HepG2 (cell line): ENCODE measurements around the gene CTSW. TPM values are rescaled to one million over a fixed set of nuclear protein-coding genes. Genes with fewer than 3 reads are reported as not detected.

Experiments
- AGO2 ChIP-seq: fragments of 200-400 bp; formaldehyde crosslinking; optimal IDR thresholded peaks from 2 replicates; pipeline ENCODE3; 2017; ENCODE audit warnings: mild to moderate bottlenecking, low read depth, low read length, moderate library complexity
- ARNTL ChIP-seq: sonication (generic); formaldehyde crosslinking; IDR thresholded peaks from 2 replicates; pipeline ENCODE4 v1.4.0; 2020; ENCODE audit warnings: mild to moderate bottlenecking, missing genetic modification reagents
- ELF4 ChIP-seq: sonication (generic); formaldehyde crosslinking; IDR thresholded peaks from 2 replicates; pipeline ENCODE4 v1.5.0; 2020; ENCODE audit warnings: missing genetic modification reagents, mild to moderate bottlenecking, moderate library complexity, borderline replicate concordance
- FOXK2 ChIP-seq: fragments of 450-650 bp; IDR thresholded peaks from 2 replicates; pipeline ENCODE4 v1.6.1; 2016
- JUND ChIP-seq: sonication (generic); formaldehyde crosslinking; IDR thresholded peaks from 2 replicates; pipeline ENCODE4 v1.8.0; 2022; ENCODE audit warnings: mild to moderate bottlenecking, missing genetic modification reagents
- NFYB ChIP-seq: sonication (generic); formaldehyde crosslinking; IDR thresholded peaks from 2 replicates; pipeline ENCODE4 v1.4.0; 2020; ENCODE audit warnings: missing genetic modification reagents
- POLR2G ChIP-seq: fragments of 200-400 bp; formaldehyde crosslinking; IDR thresholded peaks from 2 replicates; pipeline ENCODE4 v1.6.1; 2018; ENCODE audit warnings: mild to moderate bottlenecking, low read depth, low read length, moderate library complexity
- SMAD1 ChIP-seq: sonication (generic); formaldehyde crosslinking; IDR thresholded peaks from 2 replicates; pipeline ENCODE4 v1.4.0; 2020; ENCODE audit warnings: missing genetic modification reagents, low read depth, mild to moderate bottlenecking, borderline replicate concordance
- TARDBP ChIP-seq: sonication (generic); formaldehyde crosslinking; IDR thresholded peaks from 2 replicates; pipeline ENCODE4 v1.8.0; 2022; ENCODE audit warnings: mild to moderate bottlenecking, missing genetic modification reagents
- TBX3 ChIP-seq: fragments of 450-650 bp; IDR thresholded peaks from 2 replicates; pipeline ENCODE4 v1.6.1; 2017; ENCODE audit warnings: antibody characterized with exemption, mild to moderate bottlenecking, inconsistent platforms, borderline replicate concordance
- TMF1 ChIP-seq: sonication (generic); formaldehyde crosslinking; IDR thresholded peaks from 2 replicates; pipeline ENCODE4 v1.8.1; 2022; ENCODE audit warnings: low read depth, missing genetic modification reagents
- ZBTB42 ChIP-seq: sonication (generic); formaldehyde crosslinking; IDR thresholded peaks from 2 replicates; pipeline ENCODE4 v1.5.0; 2020; ENCODE audit warnings: mild to moderate bottlenecking, missing genetic modification reagents
- ZFP37 ChIP-seq: sonication (generic); formaldehyde crosslinking; IDR thresholded peaks from 2 replicates; pipeline ENCODE4 v1.4.0; 2020; ENCODE audit warnings: missing genetic modification reagents, borderline replicate concordance
- ZFP62 ChIP-seq: sonication (generic); formaldehyde crosslinking; IDR thresholded peaks from 2 replicates; pipeline ENCODE4 v1.4.0; 2020; ENCODE audit warnings: missing genetic modification reagents
- ZNF224 ChIP-seq: sonication (generic); formaldehyde crosslinking; IDR thresholded peaks from 2 replicates; pipeline ENCODE4 v1.5.0; 2020; ENCODE audit warnings: mild to moderate bottlenecking, missing genetic modification reagents
- ZNF317 ChIP-seq: sonication (generic); formaldehyde crosslinking; IDR thresholded peaks from 2 replicates; pipeline ENCODE4 v1.5.0; 2020; ENCODE audit warnings: mild to moderate bottlenecking, missing genetic modification reagents
- ZNF619 ChIP-seq: sonication (generic); formaldehyde crosslinking; IDR thresholded peaks from 2 replicates; pipeline ENCODE4 v1.4.0; 2020; ENCODE audit warnings: mild to moderate bottlenecking, missing genetic modification reagents
- ZNF788 ChIP-seq: sonication (generic); formaldehyde crosslinking; IDR thresholded peaks from 2 replicates; pipeline ENCODE4 v1.5.0; 2020; ENCODE audit warnings: mild to moderate bottlenecking, missing genetic modification reagents, borderline replicate concordance
- polyA plus RNA-seq, 8 experiments: library from polyadenylated mRNA; depleted of rRNA in 3 of 8; stranded (reverse) in 7 of 8; unstranded in 1 of 8; fragments of >200 nt; fragmentation: Illumina TruSeq in 4 of 8; extraction: Trizol in 4 of 8; gene quantifications; 2 replicates each; pipeline versions ENCODE4 v1.2.1 to v1.2.3, GENCODE V29; 2011 to 2016; ENCODE audit warnings: low read depth in 4 of 8, missing spikeins in 1 of 8, mixed read lengths in 1 of 8; ENCODE audit not compliant: insufficient read depth in 1 of 8
- total RNA-seq, 5 experiments: library from RNA; depleted of rRNA; stranded (reverse); fragments of >200 nt; fragmentation: Illumina TruSeq; extraction: Trizol; gene quantifications; 2 replicates each; pipeline ENCODE4 v1.2.3, GENCODE V29; 2016; ENCODE audit warnings: low read depth in 1 of 5
- TF ChIP-seq, protein P1 (sequence below): sonication (generic); formaldehyde crosslinking; IDR thresholded peaks from 2 replicates; pipeline ENCODE4 v1.4.0; 2020; ENCODE audit warnings: missing genetic modification reagents, mild to moderate bottlenecking, borderline replicate concordance
- TF ChIP-seq, protein P2 (sequence below): sonication (generic); formaldehyde crosslinking; IDR thresholded peaks from 2 replicates; pipeline ENCODE4 v1.4.0; 2020; ENCODE audit warnings: mild to moderate bottlenecking, missing genetic modification reagents, borderline replicate concordance
- TF ChIP-seq, protein P3 (sequence below): sonication (generic); formaldehyde crosslinking; IDR thresholded peaks from 2 replicates; pipeline ENCODE4 v1.5.1; 2020; ENCODE audit warnings: mild to moderate bottlenecking, missing genetic modification reagents
- TF ChIP-seq, protein P4 (sequence below): sonication (generic); formaldehyde crosslinking; IDR thresholded peaks from 2 replicates; pipeline ENCODE4 v1.5.0; 2020; ENCODE audit warnings: missing genetic modification reagents, mild to moderate bottlenecking, borderline replicate concordance

The CTSW gene
- total and polyA plus RNA-seq, 2 of the 13 experiments (the other 11 are each of a cell fraction or from before 2014, with no cell fraction given): 0.09 TPM; not detected in 1

DNA sequence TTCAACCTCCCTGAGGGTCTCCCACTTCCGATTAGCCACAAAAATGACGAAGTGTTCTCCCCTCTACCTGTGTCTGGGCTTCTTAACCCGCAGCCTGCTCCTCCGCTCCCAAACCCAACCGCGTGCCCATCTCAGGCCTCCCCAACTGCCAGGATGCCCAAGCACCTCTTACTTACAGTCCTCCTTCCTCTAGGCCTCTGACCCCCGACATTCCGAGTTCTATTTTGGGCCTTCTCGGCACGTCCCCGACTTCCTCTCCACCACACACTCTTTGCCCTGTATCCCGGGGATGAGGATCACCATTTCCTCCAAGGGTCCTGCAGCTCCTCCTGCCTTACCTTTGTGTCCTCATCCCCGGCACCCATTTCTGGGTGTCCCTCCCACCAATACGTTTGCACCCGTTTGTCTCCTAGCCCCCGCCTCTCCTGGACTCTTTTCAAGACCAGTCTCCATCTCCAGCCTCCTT is 19.8 kb upstream of the CTSW start (continued):
- TF ChIP-seq ELF4 (CRISPR knock-in tag) (0 out of 2 replicates have a peak, but pooled peaks have one; percentile 63), FOXK2 (no peak), NFYB (CRISPR knock-in tag) (no peak), JUND (CRISPR knock-in tag) (no peak), ZNF317 (CRISPR knock-in tag) (no peak), ZFP37 (no peak), ZNF619 (peak; percentile 75; the same call in 1 of the 2 replicates), ZNF788 (CRISPR knock-in tag) (no peak), SMAD1 (CRISPR knock-in tag) (0 out of 2 replicates have a peak, but pooled peaks have one; percentile 69), ARNTL (no peak), POLR2G (peak; percentile 13; the same call in 1 of the 2 replicates), TARDBP (peak; percentile 28; the same call in 1 of the 2 replicates), ZFP62 (CRISPR knock-in tag) (no peak), ZBTB42 (CRISPR knock-in tag) (no peak), AGO2 (no peak), ZNF224 (no peak), TBX3 (no peak), TMF1 (peak; percentile 63; the same call in 1 of the 2 replicates)
- TF ChIP-seq, protein P1, sequence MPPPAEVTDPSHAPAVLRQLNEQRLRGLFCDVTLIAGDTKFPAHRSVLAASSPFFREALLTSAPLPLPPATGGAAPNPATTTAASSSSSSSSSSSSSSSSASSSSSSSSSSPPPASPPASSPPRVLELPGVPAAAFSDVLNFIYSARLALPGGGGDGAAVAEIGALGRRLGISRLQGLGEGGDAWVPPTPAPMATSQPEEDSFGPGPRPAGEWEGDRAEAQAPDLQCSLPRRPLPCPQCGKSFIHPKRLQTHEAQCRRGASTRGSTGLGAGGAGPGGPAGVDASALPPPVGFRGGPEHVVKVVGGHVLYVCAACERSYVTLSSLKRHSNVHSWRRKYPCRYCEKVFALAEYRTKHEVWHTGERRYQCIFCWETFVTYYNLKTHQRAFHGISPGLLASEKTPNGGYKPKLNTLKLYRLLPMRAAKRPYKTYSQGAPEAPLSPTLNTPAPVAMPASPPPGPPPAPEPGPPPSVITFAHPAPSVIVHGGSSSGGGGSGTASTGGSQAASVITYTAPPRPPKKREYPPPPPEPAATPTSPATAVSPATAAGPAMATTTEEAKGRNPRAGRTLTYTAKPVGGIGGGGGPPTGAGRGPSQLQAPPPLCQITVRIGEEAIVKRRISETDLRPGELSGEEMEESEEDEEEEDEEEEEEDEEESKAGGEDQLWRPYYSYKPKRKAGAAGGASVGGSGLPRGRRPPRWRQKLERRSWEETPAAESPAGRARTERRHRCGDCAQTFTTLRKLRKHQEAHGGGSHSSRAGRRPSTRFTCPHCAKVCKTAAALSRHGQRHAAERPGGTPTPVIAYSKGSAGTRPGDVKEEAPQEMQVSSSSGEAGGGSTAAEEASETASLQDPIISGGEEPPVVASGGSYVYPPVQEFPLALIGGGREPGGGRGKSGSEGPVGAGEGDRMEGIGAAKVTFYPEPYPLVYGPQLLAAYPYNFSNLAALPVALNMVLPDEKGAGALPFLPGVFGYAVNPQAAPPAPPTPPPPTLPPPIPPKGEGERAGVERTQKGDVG: no peak
- TF ChIP-seq, protein P2, sequence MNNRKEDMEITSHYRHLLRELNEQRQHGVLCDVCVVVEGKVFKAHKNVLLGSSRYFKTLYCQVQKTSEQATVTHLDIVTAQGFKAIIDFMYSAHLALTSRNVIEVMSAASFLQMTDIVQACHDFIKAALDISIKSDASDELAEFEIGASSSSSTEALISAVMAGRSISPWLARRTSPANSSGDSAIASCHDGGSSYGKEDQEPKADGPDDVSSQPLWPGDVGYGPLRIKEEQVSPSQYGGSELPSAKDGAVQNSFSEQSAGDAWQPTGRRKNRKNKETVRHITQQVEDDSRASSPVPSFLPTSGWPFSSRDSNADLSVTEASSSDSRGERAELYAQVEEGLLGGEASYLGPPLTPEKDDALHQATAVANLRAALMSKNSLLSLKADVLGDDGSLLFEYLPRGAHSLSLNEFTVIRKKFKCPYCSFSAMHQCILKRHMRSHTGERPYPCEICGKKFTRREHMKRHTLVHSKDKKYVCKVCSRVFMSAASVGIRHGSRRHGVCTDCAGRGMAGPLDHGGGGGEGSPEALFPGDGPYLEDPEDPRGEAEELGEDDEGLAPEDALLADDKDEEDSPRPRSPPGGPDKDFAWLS (CRISPR knock-in tag): no peak
- TF ChIP-seq, protein P3, sequence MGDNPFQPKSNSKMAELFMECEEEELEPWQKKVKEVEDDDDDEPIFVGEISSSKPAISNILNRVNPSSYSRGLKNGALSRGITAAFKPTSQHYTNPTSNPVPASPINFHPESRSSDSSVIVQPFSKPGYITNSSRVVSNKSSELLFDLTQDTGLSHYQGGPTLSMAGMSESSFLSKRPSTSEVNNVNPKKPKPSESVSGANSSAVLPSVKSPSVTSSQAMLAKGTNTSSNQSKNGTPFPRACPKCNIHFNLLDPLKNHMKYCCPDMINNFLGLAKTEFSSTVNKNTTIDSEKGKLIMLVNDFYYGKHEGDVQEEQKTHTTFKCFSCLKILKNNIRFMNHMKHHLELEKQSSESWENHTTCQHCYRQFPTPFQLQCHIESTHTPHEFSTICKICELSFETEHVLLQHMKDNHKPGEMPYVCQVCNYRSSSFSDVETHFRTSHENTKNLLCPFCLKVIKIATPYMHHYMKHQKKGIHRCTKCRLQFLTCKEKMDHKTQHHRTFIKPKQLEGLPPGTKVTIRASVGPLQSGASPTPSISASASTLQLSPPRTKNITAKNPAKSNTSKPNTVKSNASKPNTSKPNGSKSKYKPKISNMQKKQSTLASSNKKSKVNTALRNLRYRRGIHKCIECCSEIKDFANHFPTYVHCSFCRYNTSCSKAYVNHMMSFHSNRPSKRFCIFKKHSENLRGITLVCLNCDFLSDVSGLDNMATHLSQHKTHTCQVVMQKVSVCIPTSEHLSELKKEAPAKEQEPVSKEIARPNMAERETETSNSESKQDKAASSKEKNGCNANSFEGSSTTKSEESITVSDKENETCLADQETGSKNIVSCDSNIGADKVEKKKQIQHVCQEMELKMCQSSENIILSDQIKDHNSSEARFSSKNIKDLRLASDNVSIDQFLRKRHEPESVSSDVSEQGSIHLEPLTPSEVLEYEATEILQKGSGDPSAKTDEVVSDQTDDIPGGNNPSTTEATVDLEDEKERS (CRISPR knock-in tag): 0 out of 2 replicates have a peak, but pooled peaks have one; percentile 17
- TF ChIP-seq, protein P4, sequence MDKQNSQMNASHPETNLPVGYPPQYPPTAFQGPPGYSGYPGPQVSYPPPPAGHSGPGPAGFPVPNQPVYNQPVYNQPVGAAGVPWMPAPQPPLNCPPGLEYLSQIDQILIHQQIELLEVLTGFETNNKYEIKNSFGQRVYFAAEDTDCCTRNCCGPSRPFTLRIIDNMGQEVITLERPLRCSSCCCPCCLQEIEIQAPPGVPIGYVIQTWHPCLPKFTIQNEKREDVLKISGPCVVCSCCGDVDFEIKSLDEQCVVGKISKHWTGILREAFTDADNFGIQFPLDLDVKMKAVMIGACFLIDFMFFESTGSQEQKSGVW (CRISPR knock-in tag): no peak
